GM21529 (cell line): ENCODE data around the gene NXPH3.

Experiments
- ATAC-seq: cut with Tn5 transposase; IDR thresholded peaks from one replicate; pipeline ENCODE4 v1.9.1; 2021; ENCODE audit not compliant: unreplicated experiment

NXPH3 gene

GRCh38 chr17:49618028-49618611 is 42.4 kb downstream of the NXPH3 start:
- ATAC-seq: no peak

- no peak for ATAC-seq
Measured at GRCh38 chr17:49621420-49621819, 45.7 kb downstream of the NXPH3 start.

GRCh38 chr17:49621946-49622529 is 46.4 kb downstream of the NXPH3 start:
- no peak for ATAC-seq

GRCh38 chr17:49624896-49625295 is 49.2 kb downstream of the NXPH3 start:
- ATAC-seq: no peak

- ATAC-seq: no peak
Measured at GRCh38 chr17:49629447-49629846, 53.8 kb downstream of the NXPH3 start.

- no peak for ATAC-seq
Measured at GRCh38 chr17:49630113-49630900, 54.6 kb downstream of the NXPH3 start.

GRCh38 chr17:49631496-49631895 is 55.8 kb downstream of the NXPH3 start:
- no peak for ATAC-seq
